Body of pancreas (tissue), 4 donors: ENCODE results near the gene HSPH1.

Experiments used
- CTCF ChIP-seq, 7 experiments: fragments of 450-650 bp in 4 of 7; fragments of 200-600 bp in 3 of 7; sonication (generic) in 3 of 7; IDR thresholded peaks; one replicate each; pipeline ENCODE4 v1.5.1; 2016 to 2019; ENCODE audit warnings: antibody characterized with exemption in 7 of 7
- POLR2A ChIP-seq, 3 donors: fragments of 450-650 bp; IDR thresholded peaks; one replicate each; pipeline ENCODE4 v1.6.1; 2016; ENCODE audit warnings: antibody characterized with exemption in 3 of 3, mild to moderate bottlenecking in 2 of 3

GRCh38 chr13:31149604-31150003 lies 12.1 kb downstream of the HSPH1 start:
- TF ChIP-seq CTCF (IDR thresholded peaks at IDR 0.05), result no peak
- TF ChIP-seq POLR2A (IDR thresholded peaks at IDR 0.05), result no peak
